ENCODE data around the gene TRIM71. TPM values are rescaled to one million over a fixed set of nuclear protein-coding genes. Genes with fewer than 3 reads are reported as not detected.
A peak's percentile ranks its signal among the peaks of the same experiment; 100 is the strongest.

The TRIM71 gene
- total and polyA plus RNA-seq, 2 of the 13 experiments (the other 11 are each of a cell fraction or from before 2014, with no cell fraction given) = 21.7 to 76.9 TPM

- 97% methylated on average over 2 of the region's 2 CpGs for WGBS (ENCODE audit: low lambda C conversion rate)
- in situ Hi-C loops (cut with HindIII; ENCODE audit: extremely low pct_ligation_motif_present, low pct_unique_long_range_greater_than_20kb) = no loop called here
- ATAC-seq = no peak
- Histone ChIP-seq H4K20me1 (ENCODE audit: insufficient read depth, low read length) (peaks cover 55% of the 10 kb centered on the region), H3K9me3 (ENCODE audit: low read length) (no peaks in the 10 kb centered on the region), H2AFZ (ENCODE audit: low read length) (no peak overlapping the region), H3K79me2 (ENCODE audit: insufficient read depth, low read length) (peaks cover 28% of the 10 kb centered on the region), H3K27me3 (ENCODE audit: control insufficient read depth in 1 of 2, insufficient read depth in 2 of 2, low read length in 2 of 2) (no peaks in the 10 kb centered on the region), H3K36me3 (replicated peaks in 1 of 2; ENCODE audit: control insufficient read depth in 1 of 2, insufficient read depth in 2 of 2, low read length in 2 of 2) (peaks cover 11 to 15% of the 10 kb centered on the region in 2 experiments), H3K4me1 (ENCODE audit: insufficient read depth, low read length) (peaks cover 41% of the 10 kb centered on the region), H3K4me2 (ENCODE audit: low read depth, low read length) (no peak overlapping the region), H3K4me3 (replicated peaks in 1 of 3; ENCODE audit: insufficient read depth in 1 of 3, low read depth in 2 of 3, low read length in 3 of 3) (no peak overlapping the region), H3K9ac (ENCODE audit: insufficient read depth, low read depth, low read length) (no peak overlapping the region), H3K27ac (ENCODE audit: extremely low read length, insufficient read depth, low read length) (no peak overlapping the region)
- no peak for DNase-seq (ENCODE audit: low spot score)
- ChIA-PET POLR2A (no interaction called here), CTCF (ENCODE audit: low intra/inter-chr PET ratio, low total read pairs) (no interaction called here)
- no TSS peak for BruUV-seq (replicated peaks)
- no peak for FAIRE-seq
- intact Hi-C loops (cut with micrococcal nuclease; ENCODE audit: unreplicated experiment) = no loop called here
- TF ChIP-seq ZNF598 (CRISPR knock-in tag; IDR thresholded peaks at IDR 0.05; ENCODE audit: borderline replicate concordance) (no peak), FOXO1 (CRISPR knock-in tag; IDR thresholded peaks at IDR 0.05) (no peak), PAF1 (CRISPR knock-in tag; IDR thresholded peaks at IDR 0.05) (0 out of 2 replicates have a peak, but pooled peaks have one; percentile 71), ZMYM4 (CRISPR knock-in tag; IDR thresholded peaks at IDR 0.05) (no peak), RNF2 (conservative IDR thresholded peaks at IDR 0.05; ENCODE audit: low read depth) (no peak), ZNF777 (CRISPR knock-in tag; IDR thresholded peaks at IDR 0.05) (no peak), E2F1 (CRISPR knock-in tag; IDR thresholded peaks at IDR 0.05) (no peak), RBM22 (optimal IDR thresholded peaks at IDR 0.05; ENCODE audit: low read length) (peak; percentile 98), PRDM4 (CRISPR knock-in tag; IDR thresholded peaks at IDR 0.05; ENCODE audit: borderline replicate concordance) (no peak), BHLHE40 (IDR thresholded peaks at IDR 0.05; ENCODE audit: low read length) (no peak), ZBTB25 (CRISPR knock-in tag; IDR thresholded peaks at IDR 0.05) (no peak), ZBTB38 (CRISPR knock-in tag; IDR thresholded peaks at IDR 0.05) (no peak), MXI1 (IDR thresholded peaks at IDR 0.05; ENCODE audit: borderline replicate concordance, low read depth, low read length) (no peak), NR3C1 (CRISPR knock-in tag; IDR thresholded peaks at IDR 0.05) (no peak), ZNF562 (CRISPR knock-in tag; IDR thresholded peaks at IDR 0.05; ENCODE audit: borderline replicate concordance) (no peak), DNMT1 (CRISPR knock-in tag; IDR thresholded peaks at IDR 0.05) (no peak)
- TF ChIP-seq, protein P1, sequence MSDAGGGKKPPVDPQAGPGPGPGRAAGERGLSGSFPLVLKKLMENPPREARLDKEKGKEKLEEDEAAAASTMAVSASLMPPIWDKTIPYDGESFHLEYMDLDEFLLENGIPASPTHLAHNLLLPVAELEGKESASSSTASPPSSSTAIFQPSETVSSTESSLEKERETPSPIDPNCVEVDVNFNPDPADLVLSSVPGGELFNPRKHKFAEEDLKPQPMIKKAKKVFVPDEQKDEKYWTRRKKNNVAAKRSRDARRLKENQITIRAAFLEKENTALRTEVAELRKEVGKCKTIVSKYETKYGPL (CRISPR knock-in tag; IDR thresholded peaks at IDR 0.05) = no peak
- TF ChIP-seq, protein P2, sequence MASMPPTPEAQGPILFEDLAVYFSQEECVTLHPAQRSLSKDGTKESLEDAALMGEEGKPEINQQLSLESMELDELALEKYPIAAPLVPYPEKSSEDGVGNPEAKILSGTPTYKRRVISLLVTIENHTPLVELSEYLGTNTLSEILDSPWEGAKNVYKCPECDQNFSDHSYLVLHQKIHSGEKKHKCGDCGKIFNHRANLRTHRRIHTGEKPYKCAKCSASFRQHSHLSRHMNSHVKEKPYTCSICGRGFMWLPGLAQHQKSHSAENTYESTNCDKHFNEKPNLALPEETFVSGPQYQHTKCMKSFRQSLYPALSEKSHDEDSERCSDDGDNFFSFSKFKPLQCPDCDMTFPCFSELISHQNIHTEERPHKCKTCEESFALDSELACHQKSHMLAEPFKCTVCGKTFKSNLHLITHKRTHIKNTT (CRISPR knock-in tag; IDR thresholded peaks at IDR 0.05) = no peak
- TF ChIP-seq, protein P3, sequence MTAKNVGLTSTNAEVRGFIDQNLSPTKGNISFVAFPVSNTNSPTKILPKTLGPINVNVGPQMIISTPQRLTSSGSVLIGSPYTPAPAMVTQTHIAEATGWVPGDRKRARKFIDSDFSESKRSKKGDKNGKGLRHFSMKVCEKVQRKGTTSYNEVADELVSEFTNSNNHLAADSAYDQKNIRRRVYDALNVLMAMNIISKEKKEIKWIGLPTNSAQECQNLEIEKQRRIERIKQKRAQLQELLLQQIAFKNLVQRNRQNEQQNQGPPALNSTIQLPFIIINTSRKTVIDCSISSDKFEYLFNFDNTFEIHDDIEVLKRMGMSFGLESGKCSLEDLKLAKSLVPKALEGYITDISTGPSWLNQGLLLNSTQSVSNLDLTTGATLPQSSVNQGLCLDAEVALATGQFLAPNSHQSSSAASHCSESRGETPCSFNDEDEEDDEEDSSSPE (CRISPR knock-in tag; IDR thresholded peaks at IDR 0.05) = no peak
Observed at GRCh38 chr3:32899265-32899664, 81.5 kb downstream of the TRIM71 start.

Data from HepG2 (cell line).